ENCODE results near the gene HOXC4. TPM values are rescaled to one million over a fixed set of nuclear protein-coding genes. Genes with fewer than 3 reads are reported as not detected.

The HOXC4 gene
- total and polyA plus RNA-seq, 4 donors, result 0.18 to 0.86 (median 0.51) TPM

DNA sequence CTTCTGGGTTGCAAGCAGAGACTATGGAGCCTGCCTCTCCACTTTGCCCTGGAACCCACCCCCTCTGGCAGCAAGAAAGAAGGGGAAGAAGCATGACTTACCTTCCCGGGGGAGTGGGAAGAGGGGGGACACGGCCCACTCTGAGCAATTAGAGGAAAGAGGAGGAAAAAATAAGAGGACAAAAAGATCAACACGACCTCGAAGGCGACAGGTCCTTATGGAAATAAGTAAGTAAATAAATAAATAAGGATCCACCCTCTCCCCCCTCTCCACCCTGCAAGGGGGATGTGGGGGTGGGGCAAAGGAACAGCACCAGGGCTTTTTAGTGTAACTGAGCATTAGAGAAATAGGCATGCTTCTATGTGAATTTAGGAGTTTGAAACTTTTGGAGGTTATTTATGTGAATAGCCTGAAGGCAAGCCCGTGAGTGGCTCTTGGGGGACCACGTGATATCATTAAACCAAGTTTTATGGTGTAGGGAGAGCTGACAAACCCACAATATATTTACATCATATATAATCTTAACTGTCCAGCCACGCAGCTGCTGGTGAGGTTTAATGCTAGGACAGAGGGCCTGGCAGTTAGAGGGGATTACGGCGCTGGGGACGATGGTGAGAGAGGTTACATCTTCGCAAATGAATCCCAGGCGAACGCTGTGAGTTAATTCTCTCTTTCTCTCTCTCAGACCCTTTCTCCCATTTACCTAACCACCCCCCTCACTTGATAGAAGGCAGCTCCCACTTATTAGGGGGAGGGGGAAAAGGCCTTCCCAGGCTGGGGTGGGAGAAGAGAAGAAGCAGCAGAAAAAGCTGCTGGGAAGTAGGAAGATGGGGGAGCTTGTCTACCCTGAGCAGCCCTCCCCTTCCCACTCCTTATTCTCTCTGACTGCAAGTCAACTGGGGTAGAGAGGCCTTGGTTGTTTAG lies 16.0 kb upstream of the HOXC4 start:
- WGBS, 2 donors, result 49 to 51% methylated on average over 14 of the region's 14 CpGs
- no peak overlapping the region for H3K27ac ChIP-seq (ENCODE audit: low read depth in 1 of 2, low read length in 1 of 2)
- peaks cover 0 to 9% (median 0%) of the 10 kb centered on the region in 4 donors for H3K9me3 ChIP-seq (ENCODE audit: control insufficient read depth in 4 of 4, insufficient read depth in 3 of 4, low read length in 3 of 4)
- no peak for ATAC-seq (ENCODE audit: insufficient read depth, low FRiP score)
- H3K4me1 ChIP-seq (ENCODE audit: control insufficient read depth in 5 of 5, insufficient read depth in 5 of 5, low read length in 5 of 5), result peaks cover 0 to 34% (median 0%) of the 10 kb centered on the region in 5 donors
- H3K9ac ChIP-seq (ENCODE audit: insufficient read depth in 1 of 2, low read length in 2 of 2), result no peak overlapping the region
- TF ChIP-seq CTCF (IDR thresholded peaks at IDR 0.05; ENCODE audit: control extremely low read depth, extremely low read depth), result no peak
- no peak for DNase-seq
- H3K36me3 ChIP-seq (ENCODE audit: control insufficient read depth in 4 of 4, insufficient read depth in 4 of 4, low read length in 4 of 4), result peaks cover 0 to 1% (median 0%) of the 10 kb centered on the region in 4 donors
- no peak overlapping the region for H3K4me3 ChIP-seq
- peaks cover 19 to 77% (median 61%) of the 10 kb centered on the region in 3 donors for H3K27me3 ChIP-seq (ENCODE audit: control insufficient read depth in 3 of 3, insufficient read depth in 3 of 3, low read length in 2 of 3)

DNA sequence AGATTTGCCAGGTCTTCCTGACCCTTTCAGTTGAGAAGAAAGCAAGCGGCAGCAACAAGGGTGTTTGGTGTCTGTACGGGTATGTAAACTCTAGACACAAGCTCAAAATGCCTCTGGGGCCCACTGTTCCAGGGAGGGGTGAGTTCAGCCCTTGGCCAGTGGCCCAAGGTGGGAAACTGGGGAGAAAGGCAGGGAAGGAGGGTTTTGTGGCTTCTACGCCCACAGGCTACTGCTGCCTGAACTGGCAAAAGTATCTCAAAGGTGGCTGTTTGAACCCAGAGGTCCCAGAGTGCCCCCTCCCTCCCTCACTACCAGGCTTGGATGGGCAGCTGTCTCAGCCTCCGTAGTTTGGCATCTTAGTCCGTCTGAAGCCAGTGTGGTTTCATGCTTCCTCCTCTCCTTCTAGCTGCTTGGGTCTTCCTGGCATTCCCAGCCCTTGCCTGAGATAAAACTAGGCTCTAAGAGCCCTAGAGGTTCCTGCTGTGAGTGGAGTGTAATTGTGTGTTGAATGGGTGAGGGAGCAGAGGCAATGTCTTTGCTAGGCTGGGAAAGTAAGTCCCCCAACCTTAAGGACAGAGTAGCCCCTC lies 15.3 kb upstream of the HOXC4 start:
- DNase-seq (no peak), ATAC-seq (ENCODE audit: insufficient read depth, low FRiP score) (no peak)
- peaks cover 0 to 32% (median 0%) of the 10 kb centered on the region in 5 donors for H3K4me1 ChIP-seq (ENCODE audit: control insufficient read depth in 5 of 5, insufficient read depth in 5 of 5, low read length in 5 of 5)
- H3K9me3 ChIP-seq (ENCODE audit: control insufficient read depth in 4 of 4, insufficient read depth in 3 of 4, low read length in 3 of 4), result peaks cover 0 to 5% (median 0%) of the 10 kb centered on the region in 4 donors
- H3K9ac ChIP-seq (ENCODE audit: insufficient read depth in 1 of 2, low read length in 2 of 2), result no peak overlapping the region
- H3K4me3 ChIP-seq, result no peak overlapping the region
- H3K27ac ChIP-seq (ENCODE audit: low read depth in 1 of 2, low read length in 1 of 2), result no peak overlapping the region
- TF ChIP-seq CTCF (IDR thresholded peaks at IDR 0.05; ENCODE audit: control extremely low read depth, extremely low read depth), result no peak
- H3K36me3 ChIP-seq (ENCODE audit: control insufficient read depth in 4 of 4, insufficient read depth in 4 of 4, low read length in 4 of 4), result peaks cover 0 to 1% (median 0%) of the 10 kb centered on the region in 4 donors
- peaks cover 23 to 73% (median 62%) of the 10 kb centered on the region in 3 donors for H3K27me3 ChIP-seq (ENCODE audit: control insufficient read depth in 3 of 3, insufficient read depth in 3 of 3, low read length in 2 of 3)
- WGBS, 2 donors, result 43 to 60% methylated on average over 5 of the region's 5 CpGs

- H3K4me3 ChIP-seq, result no peak overlapping the region
- H3K27me3 ChIP-seq (ENCODE audit: control insufficient read depth in 3 of 3, insufficient read depth in 3 of 3, low read length in 2 of 3), result peaks cover 23 to 72% (median 62%) of the 10 kb centered on the region in 3 donors
- no peak overlapping the region for H3K9ac ChIP-seq (ENCODE audit: insufficient read depth in 1 of 2, low read length in 2 of 2)
- DNase-seq (no peak), ATAC-seq (ENCODE audit: insufficient read depth, low FRiP score) (no peak)
- peaks cover 0 to 5% (median 0%) of the 10 kb centered on the region in 4 donors for H3K9me3 ChIP-seq (ENCODE audit: control insufficient read depth in 4 of 4, insufficient read depth in 3 of 4, low read length in 3 of 4)
- peaks cover 0 to 34% (median 0%) of the 10 kb centered on the region in 5 donors for H3K4me1 ChIP-seq (ENCODE audit: control insufficient read depth in 5 of 5, insufficient read depth in 5 of 5, low read length in 5 of 5)
- 54 to 56% methylated on average over 9 of the region's 9 CpGs for WGBS, 2 donors
- no peak for TF ChIP-seq CTCF (IDR thresholded peaks at IDR 0.05; ENCODE audit: control extremely low read depth, extremely low read depth)
- H3K36me3 ChIP-seq (ENCODE audit: control insufficient read depth in 4 of 4, insufficient read depth in 4 of 4, low read length in 4 of 4), result peaks cover 0 to 1% (median 0%) of the 10 kb centered on the region in 4 donors
- no peak overlapping the region for H3K27ac ChIP-seq (ENCODE audit: low read depth in 1 of 2, low read length in 1 of 2)
These were observed 14.7 kb upstream of the HOXC4 start for GRCh38 chr12:54038871-54039414.
